GM18861 (cell line): Measurements from ENCODE around the gene ETFDH.
"Not testable (repeated sequence)": the region's sequence is repeated elsewhere in the genome, so short reads cannot be mapped to it uniquely, and the experiment has no call there.

Experiments used
- ATAC-seq: cut with Tn5 transposase; IDR thresholded peaks from one replicate; pipeline ENCODE4 v1.9.1; 2021; ENCODE audit not compliant: unreplicated experiment

ETFDH gene

GRCh38 chr4:158671915-158672806 lies at the start of gene ETFDH:
TSS of gene ETFDH (plus strand) at chr4:158672296. CDS start at chr4:158672457, 161 bp downstream.
- peak; percentile 89 for ATAC-seq

- peak; percentile 96 for ATAC-seq
Observed at GRCh38 chr4:158624889-158625478, 47.1 kb upstream of the ETFDH start.

GRCh38 chr4:158625544-158625943 lies 46.6 kb upstream of the ETFDH start:
- ATAC-seq, result no peak

- ATAC-seq, result no peak
Observed at GRCh38 chr4:158630893-158631292, 41.2 kb upstream of the ETFDH start.

GRCh38 chr4:158636619-158637018 lies 35.5 kb upstream of the ETFDH start:
- ATAC-seq, result no peak

GRCh38 chr4:158644356-158644755 lies 27.7 kb upstream of the ETFDH start:
- no peak for ATAC-seq

GRCh38 chr4:158644760-158645159 lies 27.3 kb upstream of the ETFDH start:
- no peak for ATAC-seq

GRCh38 chr4:158649111-158649680 lies 22.9 kb upstream of the ETFDH start:
- no peak for ATAC-seq

- no peak for ATAC-seq
Observed at GRCh38 chr4:158652920-158653319, 19.2 kb upstream of the ETFDH start.

GRCh38 chr4:158656439-158656838 lies 15.7 kb upstream of the ETFDH start:
- ATAC-seq, result no peak

GRCh38 chr4:158657291-158657690 lies 14.8 kb upstream of the ETFDH start:
- no peak for ATAC-seq

GRCh38 chr4:158663255-158663654 lies 8.8 kb upstream of the ETFDH start:
- ATAC-seq, result not testable (repeated sequence)

GRCh38 chr4:158663707-158664625 lies 8.1 kb upstream of the ETFDH start:
- ATAC-seq, result not testable (repeated sequence)

GRCh38 chr4:158664806-158665205 lies 7.3 kb upstream of the ETFDH start:
- no peak for ATAC-seq

- ATAC-seq, result no peak
Observed at GRCh38 chr4:158666892-158667291, 5.2 kb upstream of the ETFDH start.

GRCh38 chr4:158667651-158668198 lies 4.4 kb upstream of the ETFDH start:
- ATAC-seq, result no peak

GRCh38 chr4:158669310-158669709 lies 2.8 kb upstream of the ETFDH start:
- no peak for ATAC-seq

GRCh38 chr4:158670975-158671664 lies 976 bp upstream of the ETFDH start:
- peak; percentile 12 for ATAC-seq

- no peak for ATAC-seq
Observed at GRCh38 chr4:158671665-158671914, 506 bp upstream of the ETFDH start, which contains the start of gene C4orf46. TSS of gene C4orf46 (minus strand) at chr4:158671887. CDS start at chr4:158671801, 86 bp downstream.

- ATAC-seq, result no peak
Observed at GRCh38 chr4:158673633-158674032, 1.5 kb downstream of the ETFDH start.
